Measurements from ENCODE around the gene CUL9. TPM values are rescaled to one million over a fixed set of nuclear protein-coding genes. Genes with fewer than 3 reads are reported as not detected.

The CUL9 gene
- total RNA-seq, 1 donor from 2014 or later, result 49.5 TPM

GRCh38 chr6:43260791-43261190, 78.8 kb downstream of the CUL9 start:
- no peak overlapping the region for H3K4me3 Mint-ChIP-seq
- H3K4me1 Mint-ChIP-seq (ENCODE audit: unreplicated experiment), result peaks cover 30% of the 10 kb centered on the region
- no peak overlapping the region for H3K27ac Mint-ChIP-seq
- no peaks in the 10 kb centered on the region for H3K9me3 Mint-ChIP-seq
- H3K27me3 Mint-ChIP-seq, result peaks cover 10% of the 10 kb centered on the region
- TF ChIP-seq, protein P1, sequence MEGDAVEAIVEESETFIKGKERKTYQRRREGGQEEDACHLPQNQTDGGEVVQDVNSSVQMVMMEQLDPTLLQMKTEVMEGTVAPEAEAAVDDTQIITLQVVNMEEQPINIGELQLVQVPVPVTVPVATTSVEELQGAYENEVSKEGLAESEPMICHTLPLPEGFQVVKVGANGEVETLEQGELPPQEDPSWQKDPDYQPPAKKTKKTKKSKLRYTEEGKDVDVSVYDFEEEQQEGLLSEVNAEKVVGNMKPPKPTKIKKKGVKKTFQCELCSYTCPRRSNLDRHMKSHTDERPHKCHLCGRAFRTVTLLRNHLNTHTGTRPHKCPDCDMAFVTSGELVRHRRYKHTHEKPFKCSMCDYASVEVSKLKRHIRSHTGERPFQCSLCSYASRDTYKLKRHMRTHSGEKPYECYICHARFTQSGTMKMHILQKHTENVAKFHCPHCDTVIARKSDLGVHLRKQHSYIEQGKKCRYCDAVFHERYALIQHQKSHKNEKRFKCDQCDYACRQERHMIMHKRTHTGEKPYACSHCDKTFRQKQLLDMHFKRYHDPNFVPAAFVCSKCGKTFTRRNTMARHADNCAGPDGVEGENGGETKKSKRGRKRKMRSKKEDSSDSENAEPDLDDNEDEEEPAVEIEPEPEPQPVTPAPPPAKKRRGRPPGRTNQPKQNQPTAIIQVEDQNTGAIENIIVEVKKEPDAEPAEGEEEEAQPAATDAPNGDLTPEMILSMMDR (conservative IDR thresholded peaks at IDR 0.05), result no peak
- H3K36me3 Mint-ChIP-seq, result no peaks in the 10 kb centered on the region
- DNase-seq (ENCODE audit: extremely low spot score, unreplicated experiment), result no peak

DNA sequence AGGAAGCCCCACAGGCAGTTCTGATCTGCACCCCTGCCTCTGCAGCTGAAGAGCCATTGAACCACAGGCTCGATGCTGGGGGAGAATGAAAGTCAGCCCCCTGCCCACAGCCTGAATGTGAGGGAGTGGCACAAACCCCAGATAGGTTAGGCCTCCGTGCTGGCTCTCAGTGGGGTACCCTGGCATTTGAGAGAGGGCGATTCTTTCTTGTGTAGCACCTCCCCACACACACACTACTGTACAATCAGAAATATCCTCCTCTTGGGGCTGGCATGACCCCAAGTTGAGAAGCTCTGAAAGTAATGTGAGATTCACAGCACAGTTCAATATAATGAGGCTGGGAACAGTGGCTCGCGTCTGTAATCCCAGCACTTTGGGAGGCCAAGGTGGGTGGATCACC, 79.2 kb downstream of the CUL9 start:
- no peak overlapping the region for H3K4me3 Mint-ChIP-seq
- H3K9me3 Mint-ChIP-seq, result no peaks in the 10 kb centered on the region
- no peak overlapping the region for H3K27ac Mint-ChIP-seq
- peaks cover 28% of the 10 kb centered on the region for H3K4me1 Mint-ChIP-seq (ENCODE audit: unreplicated experiment)
- no peak for DNase-seq (ENCODE audit: extremely low spot score, unreplicated experiment)
- TF ChIP-seq, protein P1 (conservative IDR thresholded peaks at IDR 0.05), result no peak
- H3K27me3 Mint-ChIP-seq, result peaks cover 9% of the 10 kb centered on the region
- no peaks in the 10 kb centered on the region for H3K36me3 Mint-ChIP-seq

DNA sequence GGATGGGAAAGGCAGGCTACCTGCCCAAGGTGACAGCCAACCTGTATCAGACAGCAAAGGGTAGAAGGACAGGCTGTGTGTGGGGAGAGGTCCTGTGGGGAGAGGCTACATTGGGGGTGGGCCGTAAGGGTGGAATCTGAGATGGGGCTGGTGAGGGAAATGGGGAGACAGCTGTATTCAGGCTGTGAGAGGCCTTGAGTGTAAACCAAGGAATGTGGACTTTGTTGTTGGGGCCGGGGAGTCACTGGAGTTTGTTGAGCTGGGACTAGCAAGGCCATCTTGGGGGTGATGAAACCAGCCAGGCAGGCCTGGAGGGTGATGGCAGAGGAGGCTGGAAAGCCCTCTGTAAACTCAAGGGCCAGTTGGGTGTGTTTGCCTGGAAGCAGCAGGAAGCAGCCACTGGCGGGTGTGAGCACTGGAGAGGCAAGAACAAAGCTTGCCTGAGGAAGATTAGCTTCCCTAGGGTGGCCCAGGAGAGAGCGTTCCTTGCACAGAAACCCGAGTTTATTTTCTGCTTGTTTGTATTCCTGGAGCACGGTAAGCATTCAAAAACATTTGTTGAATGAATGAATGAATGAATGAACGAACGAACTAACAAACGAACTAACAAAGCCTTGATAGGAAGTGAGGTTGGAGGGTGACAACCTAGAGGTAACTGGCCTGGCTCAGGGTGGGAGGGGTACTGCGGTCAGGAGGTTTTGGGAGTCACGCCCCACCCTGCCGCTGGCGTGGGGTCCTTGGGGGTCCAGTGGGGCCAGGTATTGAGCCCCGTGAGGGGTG, 80.2 kb downstream of the CUL9 start:
- no peaks in the 10 kb centered on the region for H3K36me3 Mint-ChIP-seq
- H3K27me3 Mint-ChIP-seq, result peaks cover 9% of the 10 kb centered on the region
- no peak overlapping the region for H3K27ac Mint-ChIP-seq
- no peak overlapping the region for H3K4me3 Mint-ChIP-seq
- no peak for DNase-seq (ENCODE audit: extremely low spot score, unreplicated experiment)
- TF ChIP-seq, protein P1 (conservative IDR thresholded peaks at IDR 0.05), result no peak
- H3K4me1 Mint-ChIP-seq (ENCODE audit: unreplicated experiment), result peaks cover 28% of the 10 kb centered on the region
- no peaks in the 10 kb centered on the region for H3K9me3 Mint-ChIP-seq

DNA sequence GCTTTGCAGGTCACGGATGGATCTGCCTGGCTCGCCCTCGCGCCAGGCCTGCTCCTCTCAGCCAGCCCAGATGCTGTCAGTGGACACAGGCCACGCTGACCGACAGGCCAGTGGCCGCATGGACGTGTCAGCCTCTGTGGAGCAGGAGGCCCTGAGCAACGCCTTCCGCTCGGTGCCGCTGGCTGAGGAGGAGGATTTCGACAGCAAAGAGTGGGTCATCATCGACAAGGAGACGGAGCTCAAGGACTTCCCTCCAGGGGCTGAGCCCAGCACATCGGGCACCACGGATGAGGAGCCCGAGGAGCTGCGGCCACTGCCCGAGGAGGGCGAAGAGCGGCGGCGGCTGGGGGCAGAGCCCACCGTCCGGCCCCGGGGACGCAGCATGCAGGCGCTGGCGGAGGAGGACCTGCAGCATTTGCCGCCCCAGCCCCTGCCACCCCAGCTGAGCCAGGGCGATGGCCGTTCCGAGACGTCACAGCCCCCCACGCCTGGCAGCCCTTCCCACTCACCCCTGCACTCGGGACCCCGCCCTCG, 80.9 kb downstream of the CUL9 start:
- H3K9me3 Mint-ChIP-seq, result no peaks in the 10 kb centered on the region
- peaks cover 33% of the 10 kb centered on the region for H3K4me1 Mint-ChIP-seq (ENCODE audit: unreplicated experiment)
- H3K4me3 Mint-ChIP-seq, result no peak overlapping the region
- no peak for DNase-seq (ENCODE audit: extremely low spot score, unreplicated experiment)
- TF ChIP-seq, protein P1 (conservative IDR thresholded peaks at IDR 0.05), result no peak
- H3K27me3 Mint-ChIP-seq, result peaks cover 16% of the 10 kb centered on the region
- H3K27ac Mint-ChIP-seq, result no peak overlapping the region
- no peaks in the 10 kb centered on the region for H3K36me3 Mint-ChIP-seq

- no peaks in the 10 kb centered on the region for H3K36me3 Mint-ChIP-seq
- TF ChIP-seq, protein P1 (conservative IDR thresholded peaks at IDR 0.05), result peak; percentile 84
- no peak overlapping the region for H3K4me3 Mint-ChIP-seq
- no peaks in the 10 kb centered on the region for H3K9me3 Mint-ChIP-seq
- peaks cover 35% of the 10 kb centered on the region for H3K4me1 Mint-ChIP-seq (ENCODE audit: unreplicated experiment)
- peaks cover 12% of the 10 kb centered on the region for H3K27me3 Mint-ChIP-seq
- no peak for DNase-seq (ENCODE audit: extremely low spot score, unreplicated experiment)
- H3K27ac Mint-ChIP-seq, result peak overlapping the region; percentile 49
Measured at GRCh38 chr6:43263314-43264178, 81.5 kb downstream of the CUL9 start.
